A549 treated with CpdA at 1 μM for 4 hours (cell line): ENCODE results near the gene KRTAP10-2. TPM values are rescaled to one million over a fixed set of nuclear protein-coding genes. Genes with fewer than 3 reads are reported as not detected.

ENCODE experiments used
- total RNA-seq: library from RNA; stranded (reverse); fragments of 200-300 nt; extraction: Qiagen RNA extraction; gene quantifications from 5 replicates; pipeline ENCODE4 v1.2.3, GENCODE V29; 2022; ENCODE audit warnings: low read depth

Gene KRTAP10-2
- total RNA-seq, result not detected in 5 replicates

GRCh38 chr21:44551340-44551961 is at the start of gene KRTAP10-2:
TSS of gene KRTAP10-2 (minus strand) at chr21:44551505. CDS start at chr21:44551458, 47 bp downstream.

GRCh38 chr21:44600118-44600978 is 49.0 kb upstream of the KRTAP10-2 start, which contains the start of gene KRTAP10-7:
TSS of gene KRTAP10-7 (plus strand) at chr21:44600597. CDS start at chr21:44600622, 25 bp downstream.

GRCh38 chr21:44592446-44593311 is 41.4 kb upstream of the KRTAP10-2 start, which contains the start of gene KRTAP10-6:
TSS of gene KRTAP10-6 (minus strand) at chr21:44592505. CDS start at chr21:44592484, 21 bp downstream.

GRCh38 chr21:44580231-44580821 is 29.0 kb upstream of the KRTAP10-2 start, which contains the start of gene KRTAP10-5:
TSS of gene KRTAP10-5 (minus strand) at chr21:44580604. CDS start at chr21:44580578, 26 bp downstream.

GRCh38 chr21:44573630-44574456 is 22.5 kb upstream of the KRTAP10-2 start, which contains the start of gene KRTAP10-4:
TSS of gene KRTAP10-4 (plus strand) at chr21:44573729. CDS start at chr21:44573759, 30 bp downstream.

GRCh38 chr21:44558695-44559094 is 7.4 kb upstream of the KRTAP10-2 start, which contains the start of gene KRTAP10-3:
TSS of gene KRTAP10-3 (minus strand) at chr21:44558795. CDS start at chr21:44558715, 80 bp downstream.

GRCh38 chr21:44539991-44540666 is 11.2 kb downstream of the KRTAP10-2 start, which contains the start of gene KRTAP10-1:
TSS of gene KRTAP10-1 (minus strand) at chr21:44540195. CDS start at chr21:44540150, 45 bp downstream.

Other genes starting within 250 kb of the KRTAP10-2 start
- gene CFAP410, start 212.1 kb downstream of the KRTAP10-2 start, total RNA-seq, result 5.0 to 9.4 TPM (median 7.8 TPM) in 5 replicates
- gene TRPM2, start 197.9 kb downstream of the KRTAP10-2 start, total RNA-seq, result 6.7 to 10.2 TPM (median 8.8 TPM) in 5 replicates
- gene LRRC3, start 96.0 kb downstream of the KRTAP10-2 start, total RNA-seq, result 0.98 to 2.0 TPM (median 1.7 TPM) in 5 replicates
- gene KRTAP10-1, start 11.3 kb downstream of the KRTAP10-2 start, total RNA-seq, result not detected in 5 replicates
- gene KRTAP10-3, start 7.3 kb upstream of the KRTAP10-2 start, total RNA-seq, result not detected in 5 replicates
- gene KRTAP10-4, start 22.2 kb upstream of the KRTAP10-2 start, total RNA-seq, result not detected in 5 replicates
- gene KRTAP10-5, start 29.1 kb upstream of the KRTAP10-2 start, total RNA-seq, result not detected in 5 replicates
- not detected in 5 replicates for gene KRTAP10-6, start 41.0 kb upstream of the KRTAP10-2 start, total RNA-seq
- not detected in 5 replicates for gene KRTAP10-7, start 49.1 kb upstream of the KRTAP10-2 start, total RNA-seq
- not detected in 5 replicates for gene KRTAP10-8, start 60.6 kb upstream of the KRTAP10-2 start, total RNA-seq
- not detected in 5 replicates for gene KRTAP10-9, start 75.6 kb upstream of the KRTAP10-2 start, total RNA-seq
- gene KRTAP10-10, start 85.9 kb upstream of the KRTAP10-2 start, total RNA-seq, result not detected in 5 replicates
- gene KRTAP10-11, start 94.9 kb upstream of the KRTAP10-2 start, total RNA-seq, result not detected in 5 replicates
- not detected in 5 replicates for gene KRTAP12-4, start 103.2 kb upstream of the KRTAP10-2 start, total RNA-seq
- gene KRTAP12-3, start 106.4 kb upstream of the KRTAP10-2 start, total RNA-seq, result not detected in 5 replicates
- gene KRTAP12-2, start 115.4 kb upstream of the KRTAP10-2 start, total RNA-seq, result not detected in 5 replicates
- not detected in 5 replicates for gene KRTAP12-1, start 130.7 kb upstream of the KRTAP10-2 start, total RNA-seq
- not detected in 5 replicates for gene KRTAP10-12, start 145.7 kb upstream of the KRTAP10-2 start, total RNA-seq
- 0.04 TPM in 1 of 5 replicates, not detected in the others for gene TSPEAR, start 160.1 kb upstream of the KRTAP10-2 start, total RNA-seq